Stimulated activated CD8-positive, alpha-beta memory T cell treated with anti-CD3 and anti-CD28 coated beads, Interleukin-12 subunit alpha, Interleukin-12 subunit beta, amount 100 ng/mL, for 24 hours (primary cell): ENCODE results near the gene TNFRSF8.

Experiments used
- DNase-seq: peaks from one replicate; pipeline ENCODE4 v3.0.0-alpha.2; 2020; ENCODE audit errors: extremely low read depth

Gene TNFRSF8

DNA sequence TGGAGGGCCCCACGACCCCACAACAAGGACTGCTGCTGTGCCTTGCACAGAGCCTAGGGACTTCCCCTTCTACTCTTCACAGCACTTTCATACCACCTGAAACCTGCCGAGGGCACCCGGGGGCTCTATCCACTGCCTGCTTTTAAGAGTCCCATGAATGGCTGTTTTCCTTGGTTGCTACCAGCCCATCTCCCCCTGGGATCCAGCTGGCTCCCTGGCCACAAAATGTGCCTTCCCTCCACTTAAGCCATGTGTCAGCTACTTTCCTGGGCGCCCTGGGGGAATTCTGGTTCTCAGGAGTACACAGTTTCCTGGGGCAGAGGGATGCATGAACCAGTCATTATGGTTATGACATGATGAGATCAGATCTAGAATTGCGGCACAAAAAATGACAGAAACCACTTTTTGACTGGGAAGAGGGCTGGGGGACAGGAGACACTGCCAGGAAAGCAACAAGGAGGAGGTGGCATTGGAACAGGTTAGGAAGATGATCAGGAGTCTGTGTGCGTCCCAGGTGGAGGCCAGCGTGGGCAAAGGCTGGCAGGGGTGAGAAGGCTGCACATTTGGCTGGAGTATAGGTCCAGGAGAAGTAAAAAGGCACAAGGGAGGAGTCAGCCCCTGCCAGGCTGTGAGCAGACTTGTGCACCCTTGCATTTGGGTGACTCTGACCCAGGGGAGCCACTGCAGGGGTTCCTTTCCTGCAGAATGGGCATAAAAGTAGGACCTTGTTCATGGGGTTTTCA lies 3.2 kb upstream of the TNFRSF8 start:
- no peak for DNase-seq

DNA sequence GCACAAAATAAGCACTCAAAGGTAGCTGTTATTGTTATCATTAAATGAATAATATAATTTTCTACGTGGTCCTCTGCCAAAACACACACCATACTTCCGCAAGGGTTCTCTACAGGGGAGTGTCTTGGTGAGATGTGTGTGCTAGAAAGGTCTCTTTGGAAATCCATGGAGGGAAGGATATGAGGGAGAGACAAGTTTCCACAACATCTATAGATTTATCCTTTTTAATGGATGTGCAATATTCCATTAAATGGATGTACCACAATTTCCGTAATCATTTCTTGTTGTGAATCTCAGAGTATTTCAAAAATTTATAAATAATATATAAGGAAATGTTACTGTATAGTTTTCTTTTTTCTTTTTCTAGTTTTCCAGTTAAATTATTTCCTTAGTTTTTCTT lies 2.6 kb upstream of the TNFRSF8 start:
- no peak for DNase-seq

DNA sequence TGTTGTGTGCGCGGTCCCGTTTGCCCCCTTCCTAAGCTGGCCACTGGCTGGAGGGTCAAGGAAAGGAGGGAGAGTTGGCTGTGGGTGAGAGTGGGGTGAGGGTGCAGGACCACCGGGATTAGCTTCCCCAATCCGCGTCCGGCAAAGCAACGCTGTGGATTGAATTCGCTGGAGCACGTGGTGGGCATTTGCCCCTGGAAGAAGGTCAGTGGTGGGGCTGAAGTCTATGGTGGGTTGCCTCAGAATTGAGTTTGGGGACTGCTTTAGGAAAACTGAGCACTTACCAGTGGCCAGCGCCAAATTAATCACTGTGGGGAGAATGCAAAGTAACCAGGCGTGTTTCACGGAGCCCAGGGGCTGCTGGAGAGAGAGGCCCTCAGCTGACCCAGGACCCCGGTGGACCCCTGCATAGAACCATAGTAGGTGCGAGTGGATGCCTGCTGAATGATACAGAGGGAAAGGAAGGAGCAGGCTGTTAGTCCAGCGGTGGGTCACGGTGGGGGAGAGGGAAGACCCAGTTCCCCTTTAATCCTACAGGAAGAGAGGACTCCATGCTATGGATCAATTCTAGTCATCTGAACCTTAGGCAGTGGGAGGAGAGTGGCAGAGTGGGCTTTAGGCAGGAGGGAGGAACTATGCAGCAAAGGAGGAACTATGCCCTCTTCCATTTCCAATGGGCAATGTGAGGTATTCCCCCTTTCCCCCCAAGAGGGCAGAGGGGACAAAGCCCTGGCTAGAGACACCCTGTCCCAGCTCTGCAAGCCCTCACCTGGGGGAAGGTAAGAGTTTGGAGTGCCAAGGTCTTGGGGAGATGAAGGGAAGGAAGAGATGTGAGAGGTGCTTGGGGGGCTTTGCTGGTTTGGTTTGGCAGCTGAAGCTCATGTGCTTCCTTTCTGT lies 1.2 kb downstream of the TNFRSF8 start:
- DNase-seq = no peak

DNA sequence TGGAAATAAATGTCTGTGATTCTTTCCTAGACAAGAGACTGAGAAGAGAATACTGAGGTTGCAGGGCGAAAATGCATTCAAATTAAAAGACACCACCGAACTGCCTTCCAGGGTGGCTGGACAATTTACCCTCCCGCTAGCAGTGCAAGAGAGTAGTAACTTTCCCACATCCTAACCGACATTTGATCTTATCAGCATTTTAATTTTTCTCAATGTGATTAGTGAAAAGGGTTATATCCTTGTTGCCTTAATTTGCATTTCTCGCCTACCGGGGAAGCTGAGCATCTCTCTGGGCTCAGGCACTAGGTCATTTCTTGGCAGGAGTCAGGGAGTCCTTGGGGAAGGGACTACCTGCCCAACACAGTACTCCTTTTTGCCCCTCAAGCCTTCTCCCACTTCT lies 2.8 kb downstream of the TNFRSF8 start:
- DNase-seq = no peak

DNA sequence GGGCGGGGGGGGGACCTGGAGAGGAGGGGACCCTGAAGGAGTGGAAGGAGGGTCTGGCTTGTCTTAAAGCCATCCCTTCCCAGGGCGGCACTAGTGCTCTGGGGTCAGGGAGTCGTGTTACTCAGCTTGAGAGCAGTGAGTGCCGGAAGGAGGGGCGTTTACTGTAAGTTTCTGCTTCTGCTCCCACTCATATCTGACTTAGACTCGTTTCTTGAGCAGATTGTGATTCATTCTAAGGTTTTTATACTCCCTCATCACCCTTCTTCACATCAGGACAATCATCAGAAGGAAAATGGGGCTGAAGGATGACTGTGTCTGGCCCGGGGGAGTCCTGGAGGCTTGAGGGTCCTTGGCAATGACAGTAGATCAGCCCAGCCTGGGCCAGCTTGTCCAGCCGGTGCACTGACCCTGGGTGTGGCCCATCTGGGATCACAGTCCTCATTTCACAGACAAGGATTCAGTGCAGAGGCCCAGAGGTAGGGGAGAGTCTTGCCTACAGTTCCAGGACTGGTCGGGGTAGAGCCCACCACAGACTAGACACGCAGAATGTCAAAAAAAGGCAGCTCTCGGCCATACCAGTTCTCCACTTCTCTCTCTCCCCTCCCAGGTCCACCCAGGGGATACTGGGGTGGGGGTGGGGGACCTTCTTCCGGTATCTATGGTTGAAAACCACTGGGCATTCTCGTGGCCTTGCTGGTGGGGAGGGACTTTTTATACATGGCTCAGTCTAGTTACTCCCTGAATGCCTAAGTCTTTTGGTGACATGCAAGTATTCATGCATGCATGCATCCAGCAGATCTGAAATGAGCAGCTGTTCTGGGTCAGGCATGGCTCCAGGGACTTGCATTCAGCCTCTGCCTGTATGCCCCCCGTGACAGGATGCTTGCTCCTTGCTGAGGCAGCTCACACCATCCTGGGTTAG lies 5.1 kb downstream of the TNFRSF8 start:
- DNase-seq = no peak

DNA sequence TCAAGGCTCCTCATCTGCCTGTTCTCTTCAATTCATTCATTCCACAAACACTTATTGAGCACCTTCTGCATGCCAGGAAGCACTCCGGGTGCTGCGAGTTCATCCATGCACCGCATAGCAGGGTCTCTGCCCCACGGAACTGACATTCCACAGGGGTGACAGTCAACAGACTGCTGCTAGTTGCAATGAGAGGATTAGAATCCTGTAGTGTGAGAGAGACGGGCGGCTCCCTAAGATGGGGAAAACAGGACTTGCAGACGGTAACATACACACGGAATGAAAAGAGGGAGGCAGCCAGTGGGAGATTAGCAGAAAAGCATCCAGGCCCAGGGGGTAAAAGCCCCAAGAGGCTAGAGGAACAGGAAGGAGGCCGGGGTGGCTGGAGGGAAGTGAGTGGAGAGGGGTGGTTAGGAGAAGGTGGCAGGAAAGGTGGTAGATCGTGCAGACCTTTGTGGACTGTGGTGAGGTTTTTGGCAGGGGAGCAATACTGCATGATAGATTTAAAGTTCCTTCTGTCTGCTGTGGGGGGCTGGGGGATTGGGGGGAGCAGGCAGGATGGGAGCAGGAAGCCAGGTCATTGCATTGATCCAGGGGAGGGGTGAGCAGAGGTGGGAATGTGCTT lies 6.6 kb downstream of the TNFRSF8 start:
- no peak for DNase-seq

DNA sequence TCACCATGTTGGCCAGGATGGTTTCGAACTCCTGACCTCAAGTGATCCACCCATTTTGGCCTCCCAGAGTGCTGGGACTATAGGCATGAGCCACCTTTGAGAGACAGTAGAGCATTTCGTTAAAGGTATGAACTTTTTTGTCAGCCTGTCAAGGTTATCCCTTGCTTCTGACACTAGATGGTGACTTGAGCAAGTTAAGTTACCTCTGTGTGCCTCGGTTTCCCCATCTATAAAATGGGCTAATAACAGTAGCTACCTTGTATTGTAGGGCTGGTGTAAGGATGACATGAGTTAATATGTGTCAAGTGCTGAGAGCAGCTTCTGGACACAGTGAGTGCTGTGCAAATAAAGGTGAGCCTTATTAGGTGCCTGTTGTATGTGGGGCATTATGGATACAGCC lies 8.8 kb downstream of the TNFRSF8 start:
- no peak for DNase-seq

DNA sequence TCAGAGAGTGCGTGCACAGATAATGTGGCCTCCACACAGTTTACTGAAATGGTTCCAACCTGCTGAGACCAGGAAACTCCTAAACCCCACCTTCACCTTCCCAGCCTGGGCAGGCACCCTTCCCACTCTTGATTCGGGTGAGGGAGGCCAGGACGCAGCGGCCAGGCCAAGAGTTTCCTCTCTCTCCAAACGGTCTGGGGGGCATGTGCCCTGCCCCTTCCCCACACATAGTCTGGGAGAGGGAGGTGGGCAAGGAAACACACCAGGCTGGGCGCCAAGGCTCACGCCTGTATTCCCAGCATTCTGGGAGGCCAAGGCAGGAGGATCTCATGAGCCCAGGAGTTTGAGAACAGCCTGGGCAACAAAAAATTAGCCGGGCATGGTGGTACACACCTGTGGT lies 9.6 kb downstream of the TNFRSF8 start:
- DNase-seq = no peak

DNA sequence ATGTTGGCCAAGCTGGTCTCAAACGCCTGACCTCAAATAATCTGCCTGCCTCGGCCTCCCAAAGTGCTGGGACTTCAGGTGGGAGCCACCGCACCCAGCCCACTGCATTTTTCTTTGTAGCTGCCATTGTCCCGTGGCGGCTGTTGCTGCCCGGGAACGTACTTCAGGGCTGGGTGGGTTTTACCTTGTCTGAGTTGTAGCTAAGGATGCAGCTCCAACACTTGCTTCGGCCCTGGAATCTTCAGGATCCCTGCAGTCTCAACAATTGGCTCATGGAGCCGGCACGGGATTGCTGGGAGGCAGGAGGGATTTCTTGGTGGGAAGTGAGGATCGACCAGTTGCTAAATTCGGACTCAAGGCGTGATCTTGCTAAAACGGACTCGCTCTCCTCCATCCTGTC lies 10.7 kb downstream of the TNFRSF8 start:
- DNase-seq = no peak

DNA sequence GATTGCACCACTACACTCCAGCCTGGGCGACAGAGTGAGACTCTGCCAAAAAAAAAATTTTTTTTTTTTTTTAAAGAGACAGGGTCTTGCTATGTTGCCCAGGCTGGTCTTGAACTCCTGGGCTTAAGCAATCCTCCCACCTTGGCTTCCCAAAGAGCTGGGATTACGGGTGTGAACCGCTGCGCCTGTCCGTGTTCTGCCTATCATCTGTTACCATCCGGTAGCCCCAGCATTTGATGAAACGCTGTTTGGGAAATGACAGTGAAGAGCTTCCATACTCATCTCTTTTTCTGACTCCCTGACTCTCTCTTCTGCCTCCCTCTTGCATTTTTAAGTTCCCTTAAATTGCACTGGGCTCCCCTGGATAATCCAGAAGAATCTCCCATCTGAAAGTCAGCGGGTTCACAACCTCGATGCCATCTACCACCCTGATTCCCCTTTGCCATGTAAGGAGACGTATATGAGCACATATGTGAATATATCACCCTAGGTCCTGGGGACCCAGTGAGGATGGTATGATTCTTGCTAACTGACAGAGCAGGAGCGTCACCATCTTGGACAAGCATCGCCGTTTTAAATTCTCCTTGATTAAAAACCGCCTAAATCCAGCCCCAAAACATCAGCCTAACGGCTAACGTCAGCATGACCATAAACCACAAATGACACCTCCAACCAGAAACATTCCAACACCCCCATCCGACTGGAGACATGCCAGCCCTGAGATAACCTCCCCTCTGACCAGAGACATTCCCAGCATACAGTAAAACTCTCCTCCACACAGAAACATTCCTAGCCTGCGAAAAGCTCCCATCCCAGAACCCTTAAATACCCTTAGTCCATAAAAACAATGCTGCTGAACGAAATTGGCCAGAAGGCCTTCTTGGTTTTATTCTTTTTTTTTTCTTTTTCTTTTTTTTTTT lies 12.4 kb downstream of the TNFRSF8 start:
- DNase-seq = no peak

DNA sequence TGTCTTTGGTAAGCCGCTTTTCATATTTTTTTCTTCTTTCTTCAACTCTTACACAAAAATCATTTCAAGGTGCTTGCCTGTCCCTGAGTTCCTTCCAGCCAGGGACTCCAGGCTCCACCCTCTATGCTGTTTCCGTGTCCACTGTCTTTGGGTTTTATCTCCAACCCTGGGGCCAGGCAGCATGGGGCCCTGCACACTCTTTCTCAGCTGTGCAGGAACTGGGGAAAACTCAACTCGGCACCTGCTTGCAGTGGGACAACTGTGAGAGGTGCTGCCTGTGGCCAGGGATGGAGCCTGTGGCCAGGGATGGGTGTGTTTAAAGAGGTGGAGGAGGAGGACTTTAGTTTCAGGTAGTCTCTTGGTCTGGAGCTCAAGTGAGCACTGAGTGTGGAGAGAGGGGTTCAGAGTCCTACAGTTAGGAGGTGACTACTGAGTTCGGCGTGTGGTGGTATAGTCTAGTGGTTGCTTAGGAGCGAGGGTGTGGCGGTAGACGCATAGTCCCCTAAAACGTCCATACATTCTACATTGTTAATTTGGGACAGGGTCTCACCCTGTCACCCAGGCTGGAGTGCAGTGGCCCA lies 13.4 kb downstream of the TNFRSF8 start:
- DNase-seq = no peak

DNA sequence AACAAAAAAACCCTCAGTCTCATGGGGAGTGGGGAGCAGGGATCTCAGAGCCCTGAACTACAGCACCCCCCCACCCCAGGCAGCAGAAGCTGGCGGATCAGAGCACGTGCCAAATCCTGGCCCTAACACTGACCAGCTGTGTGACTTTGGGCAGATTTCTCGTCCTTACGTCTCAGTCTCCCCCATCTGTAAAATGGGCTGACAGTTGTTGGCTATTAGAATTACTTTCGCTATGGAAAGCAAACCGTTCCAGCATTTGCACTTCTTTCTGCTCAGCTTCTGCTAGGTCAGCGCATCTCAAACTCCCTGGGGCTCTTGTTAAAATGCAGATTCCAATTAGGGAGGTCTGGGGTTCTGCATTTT lies 15.5 kb downstream of the TNFRSF8 start:
- DNase-seq = no peak

DNA sequence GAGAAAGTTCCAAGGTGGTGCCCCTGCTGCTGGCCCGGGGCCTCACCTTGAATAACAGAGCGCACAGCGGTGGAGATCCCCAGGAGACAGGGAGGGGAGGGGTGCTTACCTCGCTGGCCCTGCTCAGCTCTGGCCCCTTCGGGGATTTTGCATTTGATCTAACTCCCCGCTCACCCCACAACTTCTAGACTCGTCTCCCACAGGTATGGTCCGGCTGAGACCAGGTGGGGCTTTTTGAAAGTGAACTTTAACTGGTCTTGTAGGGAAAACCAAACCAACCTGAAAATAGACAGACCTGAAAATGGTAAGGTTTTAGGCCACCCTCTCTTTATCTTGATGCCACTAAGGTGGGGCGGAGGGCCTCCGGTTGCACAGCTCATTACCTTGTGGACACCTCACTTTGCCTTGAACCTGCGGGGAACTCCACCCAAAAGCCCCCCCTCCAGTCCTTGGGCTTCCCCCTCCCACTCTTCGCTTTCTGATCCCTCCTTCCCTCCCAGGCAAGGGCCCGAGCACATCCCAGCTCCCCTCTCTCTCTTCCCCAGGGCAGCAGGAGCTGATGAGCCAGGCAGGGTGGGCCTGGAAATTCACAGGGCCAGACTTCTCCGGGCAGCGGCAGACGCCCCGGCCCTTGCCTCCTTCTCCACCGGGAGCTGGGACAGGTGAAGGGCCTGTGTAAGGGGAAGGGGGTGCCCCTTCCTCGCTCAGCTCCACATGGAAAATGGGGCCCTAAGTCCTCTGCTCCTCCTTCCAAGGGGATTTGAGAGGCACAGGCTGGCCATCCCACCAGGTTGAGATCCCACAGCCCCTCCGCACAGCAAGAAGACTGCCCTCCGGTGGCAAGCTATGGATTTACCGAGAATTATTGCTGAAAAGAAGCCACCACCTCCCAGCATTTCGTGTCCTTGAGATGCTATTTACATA lies 16.1 kb downstream of the TNFRSF8 start:
- DNase-seq = no peak

DNA sequence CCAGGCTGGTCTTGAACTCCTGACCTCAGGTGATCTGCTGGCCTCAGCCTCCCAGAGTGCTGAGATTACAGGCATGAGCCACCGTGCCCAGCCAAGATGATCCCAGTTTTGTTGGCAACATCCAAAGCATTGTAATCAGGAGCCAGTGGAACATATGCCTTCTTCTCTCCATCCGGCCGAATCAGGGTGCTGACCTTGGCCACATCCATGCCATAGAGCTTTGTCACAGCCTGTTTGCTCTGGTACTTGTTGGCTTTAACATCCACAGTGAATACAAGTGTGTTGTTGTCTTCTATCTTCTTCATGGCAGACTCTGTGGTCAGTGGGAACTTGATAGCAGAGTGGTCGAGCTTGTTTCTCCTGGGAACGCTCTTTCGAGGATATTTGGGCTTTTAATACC lies 17.1 kb downstream of the TNFRSF8 start:
- DNase-seq = no peak

DNA sequence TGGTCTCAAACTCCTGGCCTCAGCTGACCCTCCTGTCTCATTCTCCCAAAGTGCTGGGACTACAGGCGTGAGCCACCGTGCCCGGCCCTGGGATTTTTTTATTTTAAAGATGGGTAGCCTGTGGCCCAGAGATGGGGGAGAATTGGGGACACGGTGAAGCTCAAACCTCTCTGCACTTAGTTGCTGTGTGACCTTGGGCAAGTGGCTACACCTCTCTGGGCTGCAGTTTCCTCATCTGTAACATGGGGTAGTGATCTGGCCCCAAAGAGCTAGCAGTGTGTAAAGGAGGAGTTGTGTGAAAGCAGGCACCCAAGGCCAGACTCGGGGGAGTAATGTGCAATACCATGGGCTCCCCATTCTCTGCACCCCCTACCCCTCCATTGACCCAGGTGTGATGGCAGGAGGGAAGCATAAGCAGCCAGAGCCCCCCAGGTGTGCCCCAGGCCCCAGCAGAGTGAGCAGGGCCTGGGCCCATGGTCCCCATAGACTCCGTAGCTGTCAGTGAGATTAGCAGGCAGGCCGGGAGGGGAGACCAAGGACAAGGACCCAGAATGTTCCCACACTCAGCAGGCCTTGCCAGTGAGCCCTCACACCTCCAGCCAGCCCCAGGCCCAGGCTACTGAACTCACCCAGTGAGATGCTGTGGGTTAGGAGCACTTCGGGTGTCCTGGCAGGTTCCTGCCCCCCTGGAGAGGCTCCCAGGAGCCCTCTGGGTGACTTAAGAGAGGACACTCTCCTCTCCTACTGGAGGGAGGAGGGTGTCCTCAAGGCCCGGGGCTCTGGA lies 17.9 kb downstream of the TNFRSF8 start:
- DNase-seq = no peak

DNA sequence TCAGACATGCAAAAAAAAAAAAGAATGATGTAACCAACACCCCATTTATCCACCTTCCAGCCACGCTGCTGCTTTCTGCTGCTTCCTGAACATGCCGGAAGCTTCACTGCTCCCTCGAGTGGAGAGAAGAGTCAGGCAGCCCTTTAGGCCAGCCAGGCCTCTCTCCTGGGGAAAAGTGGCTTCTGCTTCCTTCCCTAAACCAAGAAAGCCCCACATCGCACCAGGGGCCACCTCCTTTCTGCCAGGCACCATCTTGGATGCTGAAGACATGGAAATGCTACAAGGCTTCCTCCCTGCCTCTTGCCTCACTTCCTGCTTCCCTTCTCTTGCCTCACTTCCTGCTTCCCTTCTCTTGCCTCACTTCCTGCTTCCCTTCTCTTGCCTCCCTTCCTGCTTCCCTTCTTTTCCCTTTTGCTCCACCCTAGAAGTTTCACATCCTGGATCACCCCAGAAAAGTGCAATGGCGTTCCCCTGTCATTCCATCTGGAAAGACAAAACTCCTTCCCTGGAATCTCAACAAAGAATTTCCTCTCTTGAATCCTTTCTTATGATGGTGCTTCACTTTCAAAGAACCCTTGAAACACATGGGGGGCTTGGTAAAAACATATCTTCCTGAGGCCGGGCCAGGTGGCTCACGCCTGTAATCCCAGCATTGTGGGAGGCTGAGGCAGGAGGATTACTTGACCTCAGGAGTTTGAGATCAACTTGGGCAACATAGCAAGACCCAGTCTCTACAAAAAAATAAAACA lies 18.7 kb downstream of the TNFRSF8 start:
- no peak for DNase-seq

DNA sequence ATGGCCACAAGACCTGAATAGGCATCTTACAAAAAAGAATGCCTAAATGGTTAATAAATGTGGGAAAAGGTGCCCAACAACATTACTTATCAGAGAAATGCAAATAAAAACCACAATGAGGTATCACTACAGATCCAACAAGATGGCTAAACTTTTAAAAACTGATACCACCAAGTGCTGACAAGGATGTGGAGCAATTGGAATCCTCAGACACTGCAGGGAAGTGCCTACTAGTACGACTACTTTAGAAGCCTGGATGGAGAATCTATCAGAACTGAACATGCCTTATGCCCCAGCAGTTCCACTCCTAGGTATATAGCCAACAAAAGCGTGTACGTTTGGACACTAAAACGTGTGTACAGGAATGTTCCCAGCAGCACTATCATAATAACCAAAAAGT lies 19.9 kb downstream of the TNFRSF8 start:
- no peak for DNase-seq

DNA sequence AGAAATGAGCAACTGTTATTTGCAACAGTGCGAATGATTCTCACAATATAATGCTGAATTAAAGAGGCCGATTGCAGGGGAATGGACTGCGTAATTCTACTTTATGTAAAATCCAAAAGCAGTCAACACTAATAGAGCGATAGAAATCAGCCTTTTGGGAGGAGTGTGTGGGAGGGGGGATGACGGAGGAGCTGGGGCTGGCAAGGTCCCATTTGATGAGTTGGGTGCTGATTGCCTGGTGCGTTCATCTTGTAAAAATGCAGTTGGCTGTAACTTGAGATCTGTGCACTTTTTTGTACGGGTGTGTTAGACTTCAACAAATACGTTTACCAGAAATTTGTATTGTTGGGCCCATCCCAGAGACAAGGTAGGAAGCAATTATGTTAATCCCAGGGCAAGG lies 20.7 kb downstream of the TNFRSF8 start:
- no peak for DNase-seq
